Activated CD8-positive, alpha-beta memory T cell treated with anti-CD3 and anti-CD28 coated beads, Interleukin-2, amount 50 U/mL, for 1 hour (primary cell): ENCODE data around the gene GP1BB.

Experiments
- DNase-seq: peaks from one replicate; pipeline ENCODE4 v3.0.0-alpha.2; 2020; ENCODE audit errors: extremely low read depth

The GP1BB gene

DNA sequence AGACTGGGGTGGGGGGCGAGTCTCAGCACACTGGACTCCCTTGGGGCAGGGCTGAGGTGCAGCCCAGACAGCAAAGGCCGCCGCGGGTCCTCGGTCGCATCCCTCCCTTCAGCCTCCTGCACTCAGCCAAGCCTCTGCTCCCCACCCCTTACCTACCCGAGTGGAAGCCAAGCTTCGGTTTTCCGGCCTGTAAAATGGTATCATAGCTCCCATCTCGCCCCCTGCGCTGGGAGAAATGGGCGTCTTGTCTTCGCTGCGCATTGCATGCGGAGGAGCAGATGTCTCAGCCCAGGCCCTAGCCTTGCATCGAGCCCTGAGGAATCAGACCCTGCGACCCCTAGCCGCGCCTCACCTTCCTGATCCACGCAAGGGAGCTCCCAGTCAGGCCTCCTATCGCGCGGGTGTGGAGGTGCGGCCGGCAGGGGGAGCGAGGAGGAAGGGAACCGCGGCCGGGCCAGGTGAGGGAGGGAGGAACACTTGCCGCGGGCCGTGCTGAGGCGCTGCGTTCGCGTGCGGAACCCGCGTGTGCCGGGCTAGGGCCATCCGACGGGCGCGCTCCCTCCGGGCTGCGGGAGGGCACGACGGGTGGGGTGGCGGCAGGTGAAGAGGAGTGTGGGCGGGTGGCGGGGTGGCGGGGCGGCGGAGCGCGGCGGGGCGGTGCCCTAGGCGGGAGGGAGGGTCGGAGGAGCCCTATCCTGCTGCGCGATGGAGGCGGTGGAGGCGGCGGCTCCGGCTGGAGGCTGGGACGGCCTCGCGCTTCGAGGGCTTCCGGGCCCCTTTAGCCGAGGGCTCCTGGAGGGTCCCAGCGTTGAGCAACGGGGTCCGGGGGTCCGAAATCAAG is 33.2 kb downstream of the GP1BB start:
- peak; percentile 37 for DNase-seq

DNA sequence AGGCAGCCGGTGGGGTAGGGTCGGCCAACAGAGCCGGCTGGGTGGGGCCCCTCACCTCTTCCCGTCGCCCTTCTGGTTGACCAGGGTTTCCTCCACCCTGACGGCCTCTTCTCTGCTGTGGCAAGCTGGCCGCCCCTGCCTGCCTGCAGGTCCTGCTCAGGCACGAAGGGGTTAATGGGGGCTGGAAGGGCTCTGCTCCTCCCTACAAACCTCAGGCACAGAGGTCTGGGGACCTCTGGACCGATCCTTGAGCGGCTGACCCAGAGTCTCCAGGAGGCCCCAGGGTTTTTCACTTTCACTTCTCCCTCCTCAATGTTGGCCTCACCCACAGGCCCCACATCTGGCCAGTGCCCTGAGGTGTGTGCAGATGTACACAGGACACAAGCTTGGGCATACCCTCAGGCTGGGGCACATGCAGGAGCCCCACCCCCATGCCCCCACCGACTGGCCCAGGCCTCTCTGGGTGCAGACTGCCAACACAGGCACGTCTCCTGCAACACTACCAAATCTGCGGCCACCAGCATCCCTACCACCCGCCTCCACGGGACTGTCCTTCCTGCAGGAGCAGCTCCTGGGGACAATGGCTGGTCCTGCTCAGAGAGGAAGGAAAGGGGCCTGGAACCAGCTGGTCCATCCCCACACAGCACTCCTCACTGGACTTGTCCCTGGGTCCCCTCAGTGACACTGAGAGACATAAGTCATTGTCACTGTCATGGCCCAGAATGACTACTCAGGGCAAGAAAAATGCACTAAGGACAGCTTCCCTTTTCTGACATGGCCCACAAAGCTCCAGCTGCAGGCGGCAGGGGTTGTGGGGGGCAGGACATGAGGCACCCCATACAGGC is 34.0 kb downstream of the GP1BB start:
- DNase-seq = no peak

DNA sequence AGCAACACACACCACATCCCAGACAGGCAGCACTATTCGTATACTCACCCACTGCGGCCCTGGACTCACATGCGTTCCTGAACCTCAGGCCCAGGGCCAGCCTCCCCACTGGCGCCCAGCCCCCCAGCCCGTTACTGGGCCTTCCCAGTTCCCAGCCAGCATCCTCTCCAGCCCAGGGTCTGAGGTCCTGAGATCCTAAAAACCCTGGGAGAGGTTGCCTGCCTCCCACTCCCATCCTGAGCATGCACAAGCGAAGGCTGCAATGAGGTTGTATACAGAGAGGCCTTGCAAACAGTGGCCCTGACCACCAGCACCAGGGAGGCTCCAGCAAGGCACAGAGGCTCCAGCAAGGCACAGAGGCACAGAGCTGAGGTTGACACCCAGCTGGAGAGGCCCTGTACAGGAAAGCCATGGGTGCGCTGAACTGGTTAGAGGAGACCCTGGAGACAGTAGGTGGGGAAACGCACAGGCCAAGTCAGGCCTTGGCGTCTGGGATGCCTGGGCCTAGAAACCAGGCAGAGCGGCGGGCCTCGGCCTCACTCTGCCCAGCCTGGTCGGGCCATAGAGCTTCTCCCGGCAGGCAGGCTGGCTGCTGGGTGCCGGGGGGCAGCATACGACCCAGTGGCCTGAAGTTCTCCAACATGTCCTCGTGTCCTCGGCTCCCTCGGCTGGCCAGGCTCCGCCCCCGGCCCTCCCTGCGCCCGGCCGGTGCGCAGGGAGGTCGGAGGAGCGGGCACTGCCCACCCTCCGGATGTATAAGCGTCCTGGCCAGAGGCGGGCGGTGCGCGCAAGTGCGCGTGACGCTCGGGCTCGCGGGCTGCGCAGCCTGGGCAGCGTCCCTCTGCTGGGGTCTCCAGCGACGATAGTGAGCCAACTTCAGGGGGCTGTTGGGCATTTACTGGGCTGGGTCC is 34.9 kb downstream of the GP1BB start:
- DNase-seq = no peak

DNA sequence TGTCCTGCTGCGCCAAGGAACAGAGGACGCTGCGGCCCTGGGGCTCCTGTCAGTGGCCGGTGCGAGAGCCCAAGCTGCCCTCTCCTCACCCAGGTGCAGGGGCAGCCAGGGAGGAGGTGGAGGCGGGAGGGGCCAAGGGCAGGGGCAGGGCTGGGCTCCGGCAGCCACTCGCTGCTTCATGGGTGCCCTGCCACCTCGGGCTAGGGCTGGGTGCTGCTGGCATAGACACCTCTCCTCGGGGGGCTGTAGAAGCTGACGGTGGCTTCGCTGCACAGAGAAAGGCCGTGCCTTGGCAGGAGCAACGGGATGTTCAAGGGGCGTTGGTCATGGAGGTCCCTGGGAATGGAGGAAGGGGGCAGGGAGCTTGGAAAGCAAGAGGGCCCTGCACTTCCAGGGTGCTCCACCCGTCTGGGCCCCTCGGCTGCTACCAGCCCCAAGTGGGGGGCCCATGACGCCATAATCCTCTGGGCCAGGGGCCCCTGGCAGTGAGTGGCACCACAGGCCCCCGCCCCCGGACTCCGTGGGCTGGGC is 35.6 kb downstream of the GP1BB start:
- DNase-seq = no peak

DNA sequence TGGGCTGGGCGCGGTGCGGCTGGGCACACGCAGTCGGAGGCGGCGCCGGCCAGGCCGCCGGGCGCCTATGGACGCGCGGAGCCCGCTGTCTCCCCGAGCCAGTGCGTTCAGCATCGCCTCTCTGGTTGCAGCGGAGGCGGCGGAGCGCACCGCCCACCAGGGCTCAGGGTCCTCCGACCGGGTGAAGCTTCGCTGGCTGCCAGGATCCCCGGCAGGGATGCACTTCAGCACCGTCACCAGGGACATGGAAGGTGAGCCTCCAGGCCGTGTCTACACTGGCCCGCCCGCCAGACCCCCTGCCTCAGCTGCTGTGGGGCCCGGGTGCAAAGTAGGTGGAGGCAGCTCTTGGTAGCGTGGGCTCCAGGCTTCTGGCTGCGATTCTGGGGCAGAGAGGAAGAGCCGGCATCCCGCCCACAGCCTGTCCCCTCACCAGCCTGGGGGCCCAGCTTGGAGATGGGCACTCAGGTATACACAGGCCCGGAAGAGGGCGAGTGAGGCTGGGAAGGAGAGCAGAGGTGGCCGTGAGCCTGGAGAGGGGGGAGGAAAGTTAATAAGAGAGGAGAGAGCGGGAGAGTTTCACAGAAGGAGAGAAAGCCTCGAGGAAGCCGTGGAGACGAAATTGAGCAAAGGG is 36.2 kb downstream of the GP1BB start:
- DNase-seq = no peak

DNA sequence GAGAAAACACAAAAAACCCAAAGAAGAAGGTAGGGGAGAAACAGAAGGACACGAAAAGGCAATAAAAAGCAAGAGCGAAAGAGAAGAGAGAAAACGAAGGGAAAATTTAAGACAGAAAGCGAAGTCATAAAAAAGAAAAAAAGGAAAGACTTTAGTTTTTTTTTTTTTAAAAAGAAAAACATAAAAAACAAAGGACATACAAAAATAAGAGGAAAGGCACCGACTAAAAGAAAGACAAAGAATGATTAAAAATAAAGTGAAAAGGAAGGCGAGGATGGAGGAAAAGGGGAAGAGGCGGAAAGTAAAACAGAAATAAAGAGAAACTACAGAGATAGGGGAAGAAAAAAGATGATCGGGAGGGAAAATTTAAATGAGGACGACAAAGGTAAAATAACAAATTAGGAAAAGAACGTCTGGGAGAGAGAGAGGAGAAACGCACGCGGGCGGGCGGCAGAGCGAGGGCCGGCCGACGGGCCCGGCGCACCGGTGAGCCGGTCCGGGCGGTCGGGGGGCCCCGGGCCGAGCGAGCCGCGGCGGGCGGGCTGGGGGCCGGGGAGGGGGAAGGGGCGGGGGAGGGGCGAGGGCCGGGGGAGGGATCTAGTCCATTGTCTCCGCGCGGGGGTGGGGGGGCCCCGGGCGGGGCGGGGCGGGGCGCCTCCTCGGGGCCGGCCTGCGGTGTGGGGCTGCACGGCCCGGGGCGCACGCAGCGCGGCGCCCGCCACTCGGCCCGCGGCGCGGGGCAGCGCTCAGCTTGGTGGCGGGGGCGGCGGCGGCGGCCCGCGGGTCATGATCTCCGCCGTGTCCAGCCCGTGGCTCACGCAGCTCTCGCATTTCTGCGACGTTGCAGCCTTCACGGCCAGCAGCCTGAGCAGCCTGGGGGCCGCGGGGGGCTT is 37.0 kb downstream of the GP1BB start, which contains the start of gene TBX1:
TBX1 (plus strand) TSS at position 721 of the 893 bp plus-strand sequence; CDS start at position 787, 66 bp downstream.
- DNase-seq = no peak

DNA sequence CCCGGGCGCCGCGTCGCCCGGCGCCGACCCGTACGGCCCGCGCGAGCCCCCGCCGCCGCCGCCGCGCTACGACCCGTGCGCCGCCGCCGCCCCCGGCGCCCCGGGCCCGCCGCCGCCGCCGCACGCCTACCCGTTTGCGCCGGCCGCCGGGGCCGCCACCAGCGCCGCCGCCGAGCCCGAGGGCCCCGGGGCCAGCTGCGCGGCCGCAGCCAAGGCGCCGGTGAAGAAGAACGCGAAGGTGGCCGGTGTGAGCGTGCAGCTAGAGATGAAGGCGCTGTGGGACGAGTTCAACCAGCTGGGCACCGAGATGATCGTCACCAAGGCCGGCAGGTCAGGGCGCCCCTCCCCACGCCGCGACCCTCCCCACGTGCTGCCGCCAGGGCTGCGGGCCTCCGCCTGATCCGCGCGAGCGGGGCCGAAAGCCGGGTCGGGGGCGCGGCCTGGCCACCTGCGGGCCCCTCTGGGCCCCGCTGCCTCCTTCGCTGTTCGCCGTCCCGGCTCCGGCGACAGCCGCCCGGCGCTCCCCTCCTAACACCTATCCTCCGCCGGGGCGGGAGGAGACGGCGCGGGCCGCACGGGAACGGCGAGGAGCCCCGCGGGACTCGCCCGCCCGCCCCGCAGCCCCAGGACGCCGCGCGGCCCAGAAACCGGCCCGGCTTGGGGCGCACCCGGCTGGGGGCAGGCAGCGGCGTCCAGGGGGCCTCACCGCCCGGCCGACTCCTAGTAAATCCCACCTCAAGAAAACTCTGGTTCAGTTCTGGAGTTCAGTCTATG is 37.8 kb downstream of the GP1BB start:
- DNase-seq = no peak

DNA sequence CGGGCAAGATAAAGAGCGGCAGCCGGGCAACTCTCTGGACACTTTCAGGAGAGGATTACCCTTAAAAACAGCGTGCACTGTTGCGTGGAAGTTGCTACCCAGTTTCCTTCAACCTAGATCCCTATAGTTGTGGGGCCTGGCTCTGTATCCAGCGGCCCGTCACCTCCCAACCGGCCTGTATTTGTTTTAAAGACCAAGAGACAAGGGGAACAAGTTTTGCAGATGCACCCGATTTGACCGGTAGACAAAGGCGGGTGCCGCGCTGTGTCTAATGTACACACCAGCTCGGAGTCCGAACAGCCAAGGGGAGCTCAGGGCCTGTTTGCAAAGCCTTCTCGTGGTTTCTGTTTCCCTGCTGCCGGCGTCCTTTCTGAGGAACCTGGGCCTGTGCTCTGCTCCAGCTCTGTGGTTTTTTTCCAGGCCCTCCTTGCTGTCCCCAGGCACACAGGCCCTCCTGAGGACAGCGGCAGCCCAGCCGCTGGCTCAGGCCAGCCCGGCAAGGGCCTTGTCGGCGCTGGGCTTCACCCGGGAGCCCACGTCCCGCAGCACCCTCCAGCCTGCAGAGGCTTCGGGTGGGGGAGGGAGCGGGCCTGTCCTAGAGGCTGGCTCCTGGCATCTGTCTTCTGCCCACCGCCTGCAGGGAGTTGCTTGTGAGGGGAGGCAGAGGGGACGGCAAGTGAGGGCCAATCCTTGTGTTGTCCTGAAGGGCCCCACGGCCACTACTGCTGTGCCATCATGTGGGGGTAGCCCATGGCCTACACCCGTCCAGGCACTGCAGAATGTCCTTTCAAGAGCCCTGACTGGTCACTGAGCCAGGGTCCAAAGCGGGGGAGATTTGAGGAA is 38.6 kb downstream of the GP1BB start:
- no peak for DNase-seq

DNA sequence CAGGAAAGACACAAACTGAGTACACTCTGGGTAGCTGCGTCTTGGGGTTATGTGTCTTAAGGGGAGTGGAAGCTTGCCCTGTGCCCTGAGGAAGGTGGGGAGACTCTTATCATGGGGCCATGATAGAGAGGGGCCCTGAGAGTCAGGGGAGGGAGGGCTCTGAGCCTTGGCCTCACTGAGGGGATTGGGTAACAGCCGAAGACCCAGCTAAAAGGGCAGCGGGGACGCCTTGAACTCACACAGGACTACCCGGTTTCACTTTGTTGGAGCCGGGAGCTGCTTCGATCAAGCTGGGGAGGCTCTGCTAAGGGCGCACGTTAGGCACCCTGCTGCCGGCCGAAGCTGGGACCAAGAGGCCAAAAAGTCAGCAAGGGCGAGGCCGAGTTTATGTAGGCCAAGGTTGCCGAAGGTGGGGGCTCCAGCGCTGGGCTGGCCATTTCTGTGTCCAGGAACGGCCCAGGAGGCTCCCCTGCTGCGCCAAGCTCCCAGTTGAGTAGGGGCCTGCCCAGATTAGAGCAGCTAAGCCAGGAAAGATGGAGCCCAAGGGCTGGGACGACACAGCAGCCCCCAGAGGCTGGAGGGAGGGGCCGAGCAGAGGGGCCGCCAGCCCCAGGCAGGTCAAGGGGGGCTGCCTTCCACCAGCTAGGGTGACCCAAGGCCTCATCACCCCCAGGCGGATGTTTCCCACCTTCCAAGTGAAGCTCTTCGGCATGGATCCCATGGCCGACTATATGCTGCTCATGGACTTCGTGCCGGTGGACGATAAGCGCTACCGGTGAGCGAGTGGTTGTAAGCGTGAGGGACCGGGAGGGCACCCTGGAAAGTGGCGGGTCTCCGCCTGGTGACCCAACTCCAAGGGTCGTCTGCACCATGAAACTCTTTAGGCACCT is 39.5 kb downstream of the GP1BB start:
- DNase-seq = no peak

DNA sequence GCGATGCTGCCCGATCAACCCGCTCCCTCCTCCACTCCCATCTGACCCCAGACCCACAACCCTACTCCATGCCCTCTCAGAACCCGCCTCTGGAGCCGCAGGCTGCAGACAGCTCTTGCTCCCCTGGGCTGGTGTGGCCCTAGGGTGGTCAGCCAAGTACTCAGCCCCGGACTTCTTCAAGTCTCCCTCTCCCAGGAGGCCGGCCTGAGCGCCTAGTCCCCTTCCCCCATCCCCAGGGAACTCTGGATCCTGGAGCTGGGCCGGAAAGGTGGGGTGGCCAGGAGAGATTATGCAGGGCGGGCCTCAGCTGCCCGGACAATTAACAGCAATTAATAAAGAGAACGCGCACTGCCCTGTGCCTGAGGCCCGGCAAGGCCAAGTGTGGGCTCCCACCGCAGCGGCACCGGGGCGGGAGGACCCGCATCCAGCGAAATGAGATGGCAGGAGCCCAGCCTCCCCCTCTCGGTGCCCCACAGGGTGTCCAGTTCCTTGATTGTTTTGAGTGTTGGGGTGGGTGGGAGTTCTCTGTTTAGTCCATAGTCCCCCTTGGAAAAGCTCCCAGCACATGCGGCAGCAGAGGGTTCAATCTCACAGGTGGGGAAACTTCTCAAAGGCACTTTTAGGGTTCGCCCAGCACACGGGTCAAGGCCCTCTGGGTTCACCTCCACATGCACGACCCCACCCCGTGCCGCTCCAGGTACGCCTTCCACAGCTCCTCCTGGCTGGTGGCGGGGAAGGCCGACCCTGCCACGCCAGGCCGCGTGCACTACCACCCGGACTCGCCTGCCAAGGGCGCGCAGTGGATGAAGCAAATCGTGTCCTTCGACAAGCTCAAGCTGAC is 40.3 kb downstream of the GP1BB start:
- DNase-seq = no peak

DNA sequence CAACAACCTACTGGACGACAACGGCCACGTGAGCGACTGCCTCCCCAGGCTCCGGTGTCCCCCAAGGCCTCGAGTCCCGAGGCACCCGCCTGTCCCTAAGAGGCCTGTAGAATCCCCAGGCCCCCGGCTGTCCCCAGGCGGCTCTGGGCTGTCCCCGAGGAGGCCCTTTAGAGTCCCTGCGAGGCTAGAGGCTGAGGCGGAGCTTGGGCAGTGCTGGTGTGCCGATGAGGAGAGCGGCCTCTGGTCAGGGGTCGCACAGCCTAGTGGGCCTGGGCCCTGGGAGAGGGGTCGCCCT is 40.9 kb downstream of the GP1BB start:
- no peak for DNase-seq

DNA sequence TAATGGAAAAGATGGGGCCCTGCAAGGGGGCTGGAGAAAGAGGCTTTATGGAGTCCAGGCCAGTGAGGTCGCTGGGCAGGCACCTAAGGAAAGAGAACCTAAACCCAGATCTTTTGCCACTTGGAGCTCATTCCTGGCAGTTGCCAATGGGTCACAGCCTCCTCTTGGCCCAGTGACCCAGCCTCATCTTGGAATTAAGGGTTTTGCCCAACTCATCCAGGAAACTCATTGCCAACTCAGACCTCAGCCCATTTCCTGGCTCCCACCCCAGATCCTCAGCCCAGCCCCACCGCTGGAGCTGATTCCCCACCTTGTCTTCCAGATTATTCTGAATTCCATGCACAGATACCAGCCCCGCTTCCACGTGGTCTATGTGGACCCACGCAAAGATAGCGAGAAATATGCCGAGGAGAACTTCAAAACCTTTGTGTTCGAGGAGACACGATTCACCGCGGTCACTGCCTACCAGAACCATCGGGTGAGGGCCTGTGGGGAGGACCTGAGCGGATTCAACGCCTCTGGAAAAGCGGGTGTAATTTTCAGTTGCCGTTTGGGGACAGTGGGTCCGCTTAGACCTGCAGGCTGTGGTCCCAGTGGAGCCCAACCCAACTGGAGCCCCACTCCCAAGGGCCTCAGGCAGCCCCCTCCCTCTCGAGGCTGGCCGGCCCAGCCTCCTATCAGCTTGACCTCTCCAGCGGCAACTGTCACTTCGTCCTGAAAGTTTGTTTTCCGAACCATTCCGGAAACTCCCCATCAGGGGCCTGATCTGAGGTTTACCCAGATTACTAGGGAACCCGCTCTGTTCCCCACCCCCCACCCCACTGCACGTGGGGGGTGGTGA is 41.5 kb downstream of the GP1BB start:
- no peak for DNase-seq

DNA sequence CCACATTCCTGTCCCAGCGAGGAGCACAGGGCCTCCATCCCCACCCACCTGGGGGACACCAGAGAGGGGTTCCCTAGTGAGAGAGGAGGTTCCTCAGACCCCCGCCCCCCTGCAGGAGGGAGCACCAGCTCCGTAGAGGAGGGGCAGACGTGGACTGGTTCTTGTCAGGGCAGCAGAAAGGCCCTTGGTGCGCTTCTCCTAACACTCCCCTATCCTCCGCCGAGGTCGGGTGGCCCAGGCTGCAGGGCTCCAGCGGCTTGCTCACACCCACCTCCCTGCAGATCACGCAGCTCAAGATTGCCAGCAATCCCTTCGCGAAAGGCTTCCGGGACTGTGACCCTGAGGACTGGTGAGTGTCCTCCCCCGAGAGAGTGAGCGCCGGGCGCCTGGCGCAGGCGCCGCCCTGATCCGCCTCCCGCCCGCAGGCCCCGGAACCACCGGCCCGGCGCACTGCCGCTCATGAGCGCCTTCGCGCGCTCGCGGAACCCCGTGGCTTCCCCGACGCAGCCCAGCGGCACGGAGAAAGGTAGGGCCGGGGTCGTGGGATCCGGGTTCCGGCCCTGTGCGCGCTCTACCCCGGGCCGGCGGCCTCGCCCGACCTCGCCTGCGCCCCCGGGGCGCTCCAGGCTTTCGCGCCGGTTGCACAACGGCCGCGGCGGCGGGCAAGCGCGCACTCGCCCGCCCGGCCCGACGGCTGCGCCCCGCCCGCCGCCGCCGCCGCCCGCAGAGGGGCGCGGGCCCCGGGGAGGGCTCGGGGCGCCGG is 42.3 kb downstream of the GP1BB start:
- no peak for DNase-seq

DNA sequence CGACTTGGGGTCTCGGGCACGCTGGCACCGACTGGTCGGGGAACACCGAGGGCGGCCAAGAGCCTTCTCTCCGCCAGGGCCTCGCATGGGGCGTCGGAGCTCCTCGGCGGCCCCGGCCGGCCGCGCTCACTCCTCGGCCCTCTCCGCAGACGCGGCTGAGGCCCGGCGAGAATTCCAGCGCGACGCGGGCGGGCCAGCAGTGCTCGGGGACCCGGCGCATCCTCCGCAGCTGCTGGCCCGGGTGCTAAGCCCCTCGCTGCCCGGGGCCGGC is 42.8 kb downstream of the GP1BB start:
- DNase-seq = no peak
